ENCODE results near the gene GRK5.
"Not testable (repeated sequence)": the region's sequence is repeated elsewhere in the genome, so short reads cannot be mapped to it uniquely, and the experiment has no call there.

The GRK5 gene

GRCh38 chr10:119272736-119273135, 65.4 kb downstream of the GRK5 start:
- no peak for TF ChIP-seq ZNF384 (IDR thresholded peaks at IDR 0.05)
- TF ChIP-seq PKNOX1 (IDR thresholded peaks at IDR 0.05) = no peak
- TF ChIP-seq SP1 (IDR thresholded peaks at IDR 0.05) = no peak
- no peak for TF ChIP-seq L3MBTL2 (conservative IDR thresholded peaks at IDR 0.05)
- no peak for TF ChIP-seq FOXM1 (IDR thresholded peaks at IDR 0.05; ENCODE audit: borderline replicate concordance)
- no peak for TF ChIP-seq LEF1 (IDR thresholded peaks at IDR 0.05; ENCODE audit: borderline replicate concordance)
- no peak for TF ChIP-seq ELF4 (IDR thresholded peaks at IDR 0.05)
- TF ChIP-seq SUZ12 (IDR thresholded peaks at IDR 0.05) = no peak
- TF ChIP-seq FOXK2 (IDR thresholded peaks at IDR 0.05) = no peak
- TF ChIP-seq HDGF (IDR thresholded peaks at IDR 0.05; ENCODE audit: borderline replicate concordance) = no peak
- TF ChIP-seq FOXA1 (IDR thresholded peaks at IDR 0.05) = no peak
- no peak for TF ChIP-seq ARNT (IDR thresholded peaks at IDR 0.05)
- no peak for TF ChIP-seq CTBP1 (IDR thresholded peaks at IDR 0.05; ENCODE audit: borderline replicate concordance)
- TF ChIP-seq TARDBP (IDR thresholded peaks at IDR 0.05) = no peak
- POLR2A ChIA-PET = no interaction called here
- CTCF ChIA-PET = interaction anchor here (0.7 to 1.7 kb wide), 3 partner anchors 51 to 99 kb away, joined by 3 to 5 read pairs (median 4); no protein-coding TSS in a partner anchor
- no peak for DNase-seq (ENCODE audit: extremely low spot score)

GRCh38 chr10:119273413-119273812, 66.0 kb downstream of the GRK5 start:
- POLR2A ChIA-PET = no interaction called here
- CTCF ChIA-PET = no interaction called here
- no peak for DNase-seq (ENCODE audit: extremely low spot score)
- TF ChIP-seq BHLHE40 (IDR thresholded peaks at IDR 0.05; ENCODE audit: borderline replicate concordance) = no peak
- TF ChIP-seq FOXK2 (IDR thresholded peaks at IDR 0.05) = no peak
- no peak for TF ChIP-seq HDGF (IDR thresholded peaks at IDR 0.05; ENCODE audit: borderline replicate concordance)

- ChIA-PET CTCF (no interaction called here), POLR2A (no interaction called here)
Observed at GRCh38 chr10:119274519-119275045, 67.2 kb downstream of the GRK5 start.

GRCh38 chr10:119275085-119275484, 67.7 kb downstream of the GRK5 start:
- ChIA-PET POLR2A (no interaction called here), CTCF (no interaction called here)
- no peak for TF ChIP-seq LEF1 (IDR thresholded peaks at IDR 0.05; ENCODE audit: borderline replicate concordance)
- TF ChIP-seq HDGF (IDR thresholded peaks at IDR 0.05; ENCODE audit: borderline replicate concordance) = no peak
- 0 out of 2 replicates have a peak, but pooled peaks have one; percentile 25 for TF ChIP-seq L3MBTL2 (conservative IDR thresholded peaks at IDR 0.05)
- TF ChIP-seq ARNT (IDR thresholded peaks at IDR 0.05) = no peak
- no peak for TF ChIP-seq NFRKB (IDR thresholded peaks at IDR 0.05)
- no peak for TF ChIP-seq PKNOX1 (IDR thresholded peaks at IDR 0.05)
- TF ChIP-seq ZNF384 (IDR thresholded peaks at IDR 0.05) = no peak
- DNase-seq (ENCODE audit: extremely low spot score) = no peak

More at GRCh38 chr10:119274519-119275045, 67.2 kb downstream of the GRK5 start:
- DNase-seq (ENCODE audit: extremely low spot score) = no peak
- TF ChIP-seq LEF1 (IDR thresholded peaks at IDR 0.05; ENCODE audit: borderline replicate concordance) (no peak), SP1 (IDR thresholded peaks at IDR 0.05) (no peak), HDGF (IDR thresholded peaks at IDR 0.05; ENCODE audit: borderline replicate concordance) (no peak), ELF4 (IDR thresholded peaks at IDR 0.05) (no peak), TARDBP (IDR thresholded peaks at IDR 0.05) (no peak), FOXA1 (IDR thresholded peaks at IDR 0.05) (no peak), BHLHE40 (IDR thresholded peaks at IDR 0.05; ENCODE audit: borderline replicate concordance) (no peak), NFRKB (IDR thresholded peaks at IDR 0.05) (no peak), FOXM1 (IDR thresholded peaks at IDR 0.05; ENCODE audit: borderline replicate concordance) (no peak), FOXK2 (IDR thresholded peaks at IDR 0.05) (no peak), CTBP1 (IDR thresholded peaks at IDR 0.05; ENCODE audit: borderline replicate concordance) (no peak), SUZ12 (IDR thresholded peaks at IDR 0.05) (no peak), ZNF384 (IDR thresholded peaks at IDR 0.05) (no peak)

GRCh38 chr10:119276194-119276593, 68.8 kb downstream of the GRK5 start:
- DNase-seq (ENCODE audit: extremely low spot score); POLR2A ChIA-PET: not testable (repeated sequence)
- CTCF ChIA-PET = interaction anchor here (0.6 kb wide), 1 partner anchor 70 kb away, joined by 3 read pairs; no protein-coding TSS in a partner anchor

- TF ChIP-seq PKNOX1 (IDR thresholded peaks at IDR 0.05) (no peak), FOXA1 (IDR thresholded peaks at IDR 0.05) (no peak), LEF1 (IDR thresholded peaks at IDR 0.05; ENCODE audit: borderline replicate concordance) (no peak), FOXM1 (IDR thresholded peaks at IDR 0.05; ENCODE audit: borderline replicate concordance) (no peak), ARNT (IDR thresholded peaks at IDR 0.05) (no peak), ZNF384 (IDR thresholded peaks at IDR 0.05) (no peak), SP1 (IDR thresholded peaks at IDR 0.05) (no peak), L3MBTL2 (conservative IDR thresholded peaks at IDR 0.05) (no peak), TARDBP (IDR thresholded peaks at IDR 0.05) (no peak), FOXK2 (IDR thresholded peaks at IDR 0.05) (no peak), ELF4 (IDR thresholded peaks at IDR 0.05) (no peak), NFRKB (IDR thresholded peaks at IDR 0.05) (no peak)
- DNase-seq (ENCODE audit: extremely low spot score) = no peak
- ChIA-PET POLR2A (no interaction called here), CTCF (no interaction called here)
Observed at GRCh38 chr10:119278126-119278709, 70.8 kb downstream of the GRK5 start.

- TF ChIP-seq ELF4 (IDR thresholded peaks at IDR 0.05) (no peak), CTBP1 (IDR thresholded peaks at IDR 0.05; ENCODE audit: borderline replicate concordance) (no peak), SP1 (IDR thresholded peaks at IDR 0.05) (no peak), HDGF (IDR thresholded peaks at IDR 0.05; ENCODE audit: borderline replicate concordance) (no peak), TARDBP (IDR thresholded peaks at IDR 0.05) (no peak), FOXM1 (IDR thresholded peaks at IDR 0.05; ENCODE audit: borderline replicate concordance) (no peak), FOXA1 (IDR thresholded peaks at IDR 0.05) (no peak), L3MBTL2 (conservative IDR thresholded peaks at IDR 0.05) (no peak), FOXK2 (IDR thresholded peaks at IDR 0.05) (no peak), ARNT (IDR thresholded peaks at IDR 0.05) (no peak), PKNOX1 (IDR thresholded peaks at IDR 0.05) (no peak), NFRKB (IDR thresholded peaks at IDR 0.05) (no peak), BHLHE40 (IDR thresholded peaks at IDR 0.05; ENCODE audit: borderline replicate concordance) (no peak), LEF1 (IDR thresholded peaks at IDR 0.05; ENCODE audit: borderline replicate concordance) (no peak), ZNF384 (IDR thresholded peaks at IDR 0.05) (no peak), SUZ12 (IDR thresholded peaks at IDR 0.05) (no peak)
- POLR2A ChIA-PET = no interaction called here
- CTCF ChIA-PET = no interaction called here
Observed at GRCh38 chr10:119279441-119279840, 72.1 kb downstream of the GRK5 start.

More at GRCh38 chr10:119279441-119279840, 72.1 kb downstream of the GRK5 start:
- DNase-seq (ENCODE audit: extremely low spot score) = no peak

Measured in HEK293T (cell line).